SIG-M5 treated with dmso at 0.1 percent for 504 hours (cell line): ENCODE results near the gene TP53TG5.

Experiments used
- DNase-seq: peaks from one replicate; lab custom pipeline; 2025; ENCODE audit not compliant: unreplicated experiment; lab: John Stamatoyannopoulos, UW

The TP53TG5 gene

DNA sequence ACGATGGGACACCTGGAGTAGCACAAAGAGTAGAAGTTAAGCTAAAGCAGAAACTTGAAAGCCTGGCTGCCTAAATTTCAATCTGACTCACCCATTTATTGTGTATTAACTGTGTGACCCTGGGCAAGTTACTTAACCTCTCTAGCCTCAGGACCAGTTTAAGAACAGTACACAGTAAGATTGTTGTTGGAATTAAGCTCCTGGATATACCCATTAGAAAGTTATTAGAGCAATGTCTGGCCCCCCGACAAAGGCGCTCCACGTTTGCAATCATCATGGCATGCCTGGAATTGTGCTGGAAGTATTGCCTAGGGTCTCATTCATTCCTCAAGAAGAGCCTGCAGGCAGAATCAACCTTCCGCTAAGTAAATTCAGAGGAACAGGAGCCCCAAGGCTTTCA lies 31.3 kb downstream of the TP53TG5 start:
- no peak for DNase-seq

DNA sequence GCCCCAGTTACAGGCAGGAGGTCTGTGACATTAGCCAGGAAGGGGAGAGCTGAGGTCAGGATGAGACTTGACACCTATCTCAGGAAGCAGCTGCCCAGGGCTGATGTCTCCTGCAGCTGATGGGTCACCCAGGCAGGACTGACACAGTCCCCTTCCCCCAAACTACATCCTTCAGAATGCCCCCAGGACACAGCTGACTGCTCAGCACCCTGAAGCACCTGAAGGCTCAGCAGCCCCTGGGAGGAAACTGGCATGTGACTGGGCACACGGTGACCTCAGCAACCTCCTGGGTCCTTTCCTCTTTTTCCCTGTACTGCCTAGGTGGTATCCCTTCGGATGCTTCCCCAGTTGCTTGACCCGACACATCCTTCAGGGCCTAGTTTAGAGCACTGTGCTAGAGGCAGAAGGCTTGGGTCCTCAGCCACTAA lies 31.8 kb downstream of the TP53TG5 start:
- DNase-seq = no peak

GRCh38 chr20:45345104-45345936 lies 32.8 kb downstream of the TP53TG5 start:
- peak; percentile 33 for DNase-seq

- DNase-seq = peak; percentile 69
These were observed 33.8 kb downstream of the TP53TG5 start for GRCh38 chr20:45344168-45344860.

- peak; percentile 42 for DNase-seq
These were observed 34.5 kb downstream of the TP53TG5 start for GRCh38 chr20:45343532-45344167.

- no peak for DNase-seq
These were observed 35.1 kb downstream of the TP53TG5 start for GRCh38 chr20:45342855-45343531.

DNA sequence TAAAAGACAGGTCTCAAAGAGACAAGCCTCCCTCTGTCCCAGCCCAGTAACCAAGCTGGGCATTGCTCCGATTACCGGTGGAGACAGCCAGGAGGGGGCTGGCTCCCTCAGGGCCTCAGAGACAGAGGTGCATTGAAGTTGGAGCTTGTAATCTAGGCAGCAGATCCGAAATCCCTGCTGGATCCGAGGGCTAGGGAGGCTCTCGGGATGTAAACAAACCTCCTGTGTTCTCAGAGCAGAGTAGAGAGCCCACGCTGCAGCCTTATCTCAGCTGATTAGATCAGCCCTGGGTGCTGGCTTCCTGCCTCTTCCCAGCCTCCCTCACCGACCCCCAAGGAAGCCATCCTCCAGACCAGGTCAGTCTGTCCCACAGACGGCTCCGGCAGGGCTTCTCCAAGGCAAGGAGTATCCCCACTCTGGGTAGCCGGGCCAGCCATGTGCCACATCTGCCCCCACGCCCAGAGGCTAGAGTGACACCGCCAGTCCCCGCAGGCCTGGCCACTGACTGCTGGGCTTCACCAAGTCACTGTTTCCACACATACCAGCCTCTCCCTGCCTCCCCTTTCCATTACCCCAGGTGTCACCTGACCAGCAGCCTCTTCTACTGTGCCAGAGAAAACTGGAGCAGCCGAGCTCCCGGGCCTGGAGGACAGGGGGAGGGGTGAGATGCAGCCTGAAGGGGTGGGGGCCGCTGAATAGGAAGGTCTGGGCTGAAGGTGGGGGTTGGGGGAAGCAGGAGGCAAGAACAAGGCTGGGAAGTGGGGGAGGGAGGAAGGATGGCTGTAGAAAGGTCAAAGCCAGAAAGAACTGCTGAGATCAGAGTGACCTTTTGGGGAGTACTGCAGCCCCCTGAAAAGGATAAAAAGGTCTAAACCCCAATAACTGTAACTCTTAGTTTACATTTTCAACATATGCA lies 35.9 kb downstream of the TP53TG5 start:
- peak; percentile 11 for DNase-seq

DNA sequence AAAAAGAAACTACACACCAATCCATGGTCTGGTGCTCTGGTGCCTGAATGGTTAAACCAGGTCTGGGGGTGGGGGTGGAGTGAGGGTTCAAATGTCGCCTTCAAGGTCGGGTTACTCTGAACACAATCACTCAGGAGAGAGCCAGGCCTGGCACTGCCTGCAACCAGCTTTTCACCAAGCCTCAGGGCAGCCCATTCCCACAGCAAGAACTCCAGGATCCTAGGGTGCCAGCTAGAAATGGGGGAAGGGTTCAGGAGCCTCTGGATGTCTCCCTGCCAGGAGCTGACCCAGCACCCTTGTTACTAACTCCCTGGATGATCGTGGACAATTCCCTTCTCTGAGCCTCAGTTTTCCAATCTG lies 36.6 kb downstream of the TP53TG5 start:
- DNase-seq = no peak

GRCh38 chr20:45340951-45341350 lies 37.2 kb downstream of the TP53TG5 start:
- DNase-seq = no peak

- no peak for DNase-seq
These were observed 37.8 kb downstream of the TP53TG5 start for GRCh38 chr20:45340236-45340847.

- no peak for DNase-seq
These were observed 38.3 kb downstream of the TP53TG5 start for GRCh38 chr20:45339799-45340198.

DNA sequence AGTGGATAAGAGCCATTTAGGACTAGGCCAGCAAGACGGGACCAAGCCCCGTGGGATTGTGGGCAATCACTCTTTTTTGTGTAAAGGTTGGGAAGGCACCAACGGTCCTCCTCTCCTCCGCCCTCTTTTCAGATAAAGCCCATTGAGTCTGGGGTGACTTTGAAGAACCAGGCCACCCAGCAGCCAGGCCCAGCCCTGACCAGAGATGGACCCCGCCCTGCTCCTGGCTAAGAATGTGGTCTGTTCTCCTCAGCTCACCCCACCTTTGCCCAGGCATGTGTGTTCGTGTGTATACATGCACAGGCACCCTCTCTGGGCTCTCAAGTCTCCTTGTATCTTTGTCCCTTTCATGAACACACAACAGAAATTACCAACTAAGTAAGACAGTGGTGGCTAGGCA lies 39.0 kb downstream of the TP53TG5 start:
- DNase-seq = no peak

DNA sequence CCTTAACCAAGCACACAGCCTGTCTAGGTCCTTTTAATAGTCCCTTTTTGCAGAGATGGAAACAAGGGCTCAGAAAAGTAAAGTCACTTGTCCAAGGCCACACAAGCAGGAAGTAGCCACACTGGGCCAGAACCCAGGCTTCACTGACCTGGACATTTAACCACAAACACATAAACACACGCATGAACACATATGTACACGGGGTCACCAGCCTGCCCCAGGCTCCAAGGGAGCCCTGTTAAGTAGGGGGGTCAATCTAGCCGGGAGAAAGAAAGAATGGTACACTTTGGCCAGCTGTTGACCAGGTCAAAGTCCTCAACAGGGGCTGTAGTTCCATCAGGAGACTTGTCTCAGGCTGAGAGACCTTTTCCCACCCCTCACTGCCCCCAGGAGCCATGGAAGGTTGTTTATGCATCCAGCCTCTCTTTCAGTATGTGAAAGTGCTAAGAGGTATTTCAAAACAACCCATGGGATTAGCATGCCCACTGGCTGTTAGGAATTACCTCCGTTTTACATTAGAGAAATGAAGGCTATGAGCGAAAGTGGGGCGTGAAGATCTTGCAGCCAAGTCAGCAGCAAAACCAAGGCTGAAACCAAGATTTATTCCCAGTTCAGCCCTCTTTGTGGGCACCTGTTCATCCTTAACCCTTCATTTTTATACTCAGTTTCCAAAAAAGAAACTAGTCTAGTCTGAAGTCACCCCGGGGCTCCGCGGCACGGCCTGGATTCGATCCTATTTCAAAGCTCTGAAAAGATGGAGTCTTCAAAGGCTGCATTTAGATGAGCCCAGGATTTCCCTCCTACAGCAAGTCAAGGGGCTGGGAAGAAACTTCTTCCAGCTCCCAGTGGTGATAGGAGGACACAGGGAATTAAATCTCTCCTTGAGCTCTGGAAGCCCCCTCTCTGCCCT lies 39.7 kb downstream of the TP53TG5 start:
- no peak for DNase-seq

DNA sequence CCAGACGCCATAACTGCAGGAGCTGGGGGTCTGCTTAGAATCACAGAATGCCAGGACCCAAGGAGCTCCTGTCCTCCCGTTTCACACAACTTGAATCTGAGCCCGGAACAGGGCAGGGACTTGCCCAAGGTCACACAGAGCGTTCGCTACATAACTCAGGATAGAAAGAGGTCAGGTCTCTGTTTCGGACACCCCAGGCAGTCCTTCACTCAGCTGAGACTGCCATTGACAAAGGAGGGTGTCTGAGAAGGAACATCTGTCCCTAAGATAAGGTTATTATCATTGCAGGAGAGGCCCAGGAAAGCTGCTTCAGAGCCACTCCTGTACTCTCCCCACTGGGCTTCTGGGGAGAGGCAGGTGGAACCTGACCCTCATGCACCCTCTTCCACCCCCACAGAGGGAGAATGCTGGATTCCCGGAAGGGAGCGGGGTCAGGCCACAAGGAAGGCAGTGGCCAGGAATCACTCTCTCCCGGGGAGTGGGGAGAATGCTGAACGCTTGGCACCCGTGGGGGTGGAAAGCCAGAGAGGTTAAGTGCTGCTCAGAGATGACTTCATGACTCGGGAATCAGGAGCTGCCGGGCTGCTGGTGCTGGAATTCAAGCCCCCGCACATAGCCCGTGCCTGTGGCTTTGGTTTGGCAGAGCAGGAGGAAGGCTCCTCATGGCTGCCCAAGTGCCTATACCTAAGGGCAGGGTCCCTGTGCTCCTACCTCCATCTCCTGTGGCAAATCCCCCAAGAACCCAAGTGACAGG lies 40.6 kb downstream of the TP53TG5 start:
- DNase-seq = no peak

- DNase-seq = no peak
These were observed 41.4 kb downstream of the TP53TG5 start for GRCh38 chr20:45336530-45337366.

- no peak for DNase-seq
These were observed 47.6 kb downstream of the TP53TG5 start for GRCh38 chr20:45330476-45330875.
